HEK293T (cell line): ENCODE data around the gene PCNX1.

ENCODE experiments used
- FOXK2 ChIP-seq: fragments of 450-650 bp; IDR thresholded peaks from 2 replicates; pipeline ENCODE4 v1.6.1; 2016; ENCODE audit warnings: mild to moderate bottlenecking
- ZNF384 ChIP-seq: fragments of 450-650 bp; IDR thresholded peaks from 2 replicates; pipeline ENCODE4 v1.6.1; 2016

- TF ChIP-seq FOXK2: no peak
- TF ChIP-seq ZNF384: no peak
Observed at GRCh38 chr14:70906793-70907175, 475 bp upstream of the PCNX1 start.
